Activated CD4-positive, alpha-beta T cell treated with anti-CD3 and anti-CD28 coated beads for 48 hours (primary cell): ENCODE results near the gene LRSAM1.

ENCODE experiments used
- DNase-seq: peaks from one replicate; pipeline ENCODE4 v3.0.0-alpha.2; 2020

The LRSAM1 gene

GRCh38 chr9:127500862-127501261 is 49.6 kb downstream of the LRSAM1 start:
- DNase-seq = no peak

- no peak for DNase-seq
These were observed 50.6 kb downstream of the LRSAM1 start for GRCh38 chr9:127501821-127502343.

- DNase-seq = no peak
These were observed 51.5 kb downstream of the LRSAM1 start for GRCh38 chr9:127502706-127503378.

- no peak for DNase-seq
These were observed 52.1 kb downstream of the LRSAM1 start for GRCh38 chr9:127503379-127503921.

- peak; percentile 87 for DNase-seq
These were observed 52.9 kb downstream of the LRSAM1 start for GRCh38 chr9:127503947-127504886.

GRCh38 chr9:127504887-127505251 is 53.6 kb downstream of the LRSAM1 start:
- no peak for DNase-seq

GRCh38 chr9:127505396-127506116 is 54.2 kb downstream of the LRSAM1 start:
- peak; percentile 60 for DNase-seq

- DNase-seq = no peak
These were observed 55.0 kb downstream of the LRSAM1 start for GRCh38 chr9:127506117-127506813.

- DNase-seq = no peak
These were observed 55.8 kb downstream of the LRSAM1 start for GRCh38 chr9:127506814-127507750.

- DNase-seq = no peak
These were observed 56.7 kb downstream of the LRSAM1 start for GRCh38 chr9:127507751-127508648.

- no peak for DNase-seq
These were observed 57.6 kb downstream of the LRSAM1 start for GRCh38 chr9:127508901-127509260.

GRCh38 chr9:127509261-127509954 is 58.1 kb downstream of the LRSAM1 start:
- DNase-seq = no peak

- no peak for DNase-seq
These were observed 58.6 kb downstream of the LRSAM1 start for GRCh38 chr9:127509955-127510299.

GRCh38 chr9:127514468-127514867 is 63.2 kb downstream of the LRSAM1 start:
- DNase-seq = no peak

- DNase-seq = no peak
These were observed 65.7 kb downstream of the LRSAM1 start for GRCh38 chr9:127516835-127517607.

GRCh38 chr9:127517620-127518019 is 66.3 kb downstream of the LRSAM1 start:
- no peak for DNase-seq

GRCh38 chr9:127518091-127518856 is 67.0 kb downstream of the LRSAM1 start:
- no peak for DNase-seq
